Mucosa of descending colon (tissue), 3 donors: ENCODE results near the gene PRSS16. TPM values are rescaled to one million over a fixed set of nuclear protein-coding genes. Genes with fewer than 3 reads are reported as not detected.
"Not testable (repeated sequence)": the region's sequence is repeated elsewhere in the genome, so short reads cannot be mapped to it uniquely, and the experiment has no call there.

Experiments used
- ATAC-seq: fragments of 200-7000 bp; cut with Tn5 transposase; one replicate; pipeline ENCODE4 v1.9.1; 2020; ENCODE audit warnings: mild to moderate bottlenecking, moderate library complexity
- DNase-seq, 3 donors: peaks; one replicate each; pipeline ENCODE4 v3.0.0-alpha.2; 2020
- H3K36me3 ChIP-seq: fragments of 200-600 bp; one replicate; pipeline ENCODE4 v1.8.0; 2021; ENCODE audit warnings: low read depth, mild to moderate bottlenecking
- H3K4me1 ChIP-seq: fragments of 200-600 bp; one replicate; pipeline ENCODE4 v1.8.0; 2021; ENCODE audit warnings: low read depth, mild to moderate bottlenecking
- H3K4me3 ChIP-seq: fragments of 200-600 bp; one replicate; pipeline ENCODE4 v1.8.0; 2021; ENCODE audit warnings: mild to moderate bottlenecking
- H3K9me3 ChIP-seq: fragments of 200-600 bp; one replicate; pipeline ENCODE4 v1.8.0; 2021; ENCODE audit warnings: mild to moderate bottlenecking
- CTCF ChIP-seq: fragments of 200-600 bp; IDR thresholded peaks from one replicate; pipeline ENCODE4 v1.8.0; 2022; ENCODE audit warnings: antibody characterized with exemption, mild to moderate bottlenecking
- intact Hi-C, 2 donors: fragments of 100-400 bp; cut with DNase I in 1 of 2; cut with micrococcal nuclease in 1 of 2; formaldehyde crosslinking; loops; one replicate each; pipeline versions ENCODE4 v1.11.0 to v1.11.1; 2022; cut with DNase I, micrococcal nuclease
- total RNA-seq, 3 donors: library from RNA; stranded (reverse); fragmentation: NEBNext Ultra II Directional in 2 of 3; extraction: Animal tissue kit (Norgen Biotek cat#: 25700) in 2 of 3; gene quantifications; one replicate each; pipeline versions ENCODE4 v1.2.1 to v1.2.4, GENCODE V29; 2021 to 2023
- donor health status: DM: no; HTN: no; CAD: no; lungs with moderate emphysema.
- donor health status: DM: no; HTN: no; CAD: no.
- donor health status: DM: no; HTN: yes; CAD: no.

PRSS16 gene
- total RNA-seq, 3 donors from 2014 or later: 13.0 to 32.1 (median 22.4) TPM

GRCh38 chr6:27209659-27210269 is 37.7 kb upstream of the PRSS16 start:
- no peak for TF ChIP-seq CTCF
- ATAC-seq: no peak
- no peaks in the 10 kb centered on the region for H3K9me3 ChIP-seq
- no peaks in the 10 kb centered on the region for H3K36me3 ChIP-seq
- no peak overlapping the region for H3K4me3 ChIP-seq
- intact Hi-C loops: no loop called here
- H3K4me1 ChIP-seq: no peaks in the 10 kb centered on the region
- no peak for DNase-seq

GRCh38 chr6:27213091-27213517 is 34.4 kb upstream of the PRSS16 start:
- H3K4me3 ChIP-seq, H3K36me3 ChIP-seq, ATAC-seq, DNase-seq, H3K9me3 ChIP-seq, H3K4me1 ChIP-seq, intact Hi-C loops: not testable (repeated sequence)

GRCh38 chr6:27213544-27214125 is 33.9 kb upstream of the PRSS16 start:
- no peak for TF ChIP-seq CTCF
- ATAC-seq: no peak

GRCh38 chr6:27214126-27214601 is 33.3 kb upstream of the PRSS16 start:
- Histone ChIP-seq H3K9me3 (peaks cover 3% of the 10 kb centered on the region), H3K4me1 (no peaks in the 10 kb centered on the region), H3K4me3 (no peak overlapping the region), H3K36me3 (no peaks in the 10 kb centered on the region)
- ATAC-seq (no peak), DNase-seq (no peak)
- TF ChIP-seq CTCF: no peak
- intact Hi-C loops: no loop called here

More at GRCh38 chr6:27213544-27214125, 33.9 kb upstream of the PRSS16 start:
- no peak for DNase-seq
- H3K4me3 ChIP-seq: no peak overlapping the region
- intact Hi-C loops: no loop called here
- H3K36me3 ChIP-seq: no peaks in the 10 kb centered on the region
- peaks cover 3% of the 10 kb centered on the region for H3K9me3 ChIP-seq
- no peaks in the 10 kb centered on the region for H3K4me1 ChIP-seq

GRCh38 chr6:27216874-27217273 is 30.6 kb upstream of the PRSS16 start:
- ATAC-seq (no peak), DNase-seq (no peak)
- Histone ChIP-seq H3K36me3 (no peaks in the 10 kb centered on the region), H3K4me1 (no peaks in the 10 kb centered on the region), H3K4me3 (no peak overlapping the region), H3K9me3 (peaks cover 3% of the 10 kb centered on the region)
- no peak for TF ChIP-seq CTCF
- intact Hi-C loops: no loop called here

- H3K4me1 ChIP-seq, DNase-seq, H3K36me3 ChIP-seq, intact Hi-C loops, H3K4me3 ChIP-seq, ATAC-seq, H3K9me3 ChIP-seq: not testable (repeated sequence)
Observed at GRCh38 chr6:27222971-27223370, 24.5 kb upstream of the PRSS16 start.
